A549 treated with Hydrocortisone at 1 μM for 4 hours (cell line): ENCODE data around the gene PLAAT4. TPM values are rescaled to one million over a fixed set of nuclear protein-coding genes. Genes with fewer than 3 reads are reported as not detected.

Experiments used
- total RNA-seq: library from RNA; stranded (reverse); fragments of 200-300 nt; extraction: Qiagen RNA extraction; gene quantifications from 5 replicates; pipeline ENCODE4 v1.2.3, GENCODE V29; 2022

Gene PLAAT4, protein sequence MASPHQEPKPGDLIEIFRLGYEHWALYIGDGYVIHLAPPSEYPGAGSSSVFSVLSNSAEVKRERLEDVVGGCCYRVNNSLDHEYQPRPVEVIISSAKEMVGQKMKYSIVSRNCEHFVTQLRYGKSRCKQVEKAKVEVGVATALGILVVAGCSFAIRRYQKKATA
- 1.0 to 3.8 TPM (median 2.0 TPM) in 5 replicates for total RNA-seq

DNA sequence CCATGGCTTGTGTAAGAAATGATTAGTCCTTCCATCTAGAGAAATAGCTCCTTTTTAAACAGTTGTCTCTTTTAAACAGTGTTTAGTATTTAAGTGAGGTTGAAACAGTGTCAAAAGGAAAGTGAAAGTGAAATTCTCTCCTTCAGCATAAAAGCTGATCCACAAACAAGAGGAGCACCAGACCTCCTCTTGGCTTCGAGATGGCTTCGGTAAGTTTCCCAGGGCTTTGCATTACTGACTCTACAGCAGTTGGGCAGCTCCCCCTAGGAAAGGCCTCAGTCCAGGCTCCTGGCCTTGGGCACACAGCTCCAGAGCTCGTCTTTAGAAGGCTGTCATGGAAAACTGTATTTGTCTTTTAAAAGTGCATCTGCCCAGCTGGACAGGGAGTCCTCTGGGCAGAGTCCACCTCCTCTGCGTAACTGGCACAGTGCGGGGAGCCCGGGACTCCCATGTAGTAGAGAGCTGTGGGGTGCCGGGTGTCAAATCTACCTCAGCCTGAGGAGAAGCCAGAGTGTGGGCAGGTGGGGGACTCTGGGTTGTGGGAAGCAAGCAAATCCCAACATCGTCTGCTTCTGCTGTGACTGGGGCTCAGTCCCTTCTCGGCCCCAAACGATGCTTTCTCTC, at the start of gene PLAAT4:
PLAAT4 (plus strand) TSS at position 140 of the 624 bp plus-strand sequence; CDS start at position 201, 61 bp downstream.

DNA sequence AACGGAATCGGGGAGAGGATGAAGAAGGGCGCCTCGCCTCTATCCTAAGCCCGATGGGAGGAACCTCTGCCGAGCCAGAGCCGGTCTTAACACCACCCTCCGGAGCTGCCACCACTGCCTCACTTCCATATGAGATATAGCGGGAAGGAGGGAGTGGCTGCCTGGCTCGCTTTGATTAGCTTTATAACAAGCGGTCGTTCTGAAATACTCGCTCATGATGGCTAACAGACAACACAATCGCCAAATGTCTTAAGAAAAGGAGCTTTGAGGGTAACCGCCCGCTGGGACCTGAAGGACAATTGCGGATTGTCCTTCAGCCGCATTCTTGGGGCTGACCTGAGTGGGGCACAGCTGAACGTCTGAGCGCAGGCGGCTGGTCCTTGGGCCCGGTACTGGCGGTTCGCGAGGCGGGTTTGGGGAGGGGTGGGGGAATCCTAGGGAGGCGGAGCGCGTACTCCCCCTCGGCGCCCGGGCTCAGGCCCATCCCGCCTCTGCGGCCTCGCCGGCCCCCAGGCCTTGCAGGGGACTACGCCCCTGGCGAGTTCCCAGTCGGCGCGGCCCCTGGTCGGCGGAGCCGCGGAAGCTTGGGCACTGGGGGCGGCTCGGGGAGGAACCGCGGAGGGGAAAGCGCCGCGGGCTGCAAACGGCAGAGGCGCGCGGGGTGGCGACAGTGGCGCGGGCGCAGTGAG, 45.9 kb upstream of the PLAAT4 start, which contains the start of gene PLAAT5:
PLAAT5 (minus strand) TSS at position 617 of the 689 bp plus-strand sequence; CDS start at position 484, 133 bp downstream.

DNA sequence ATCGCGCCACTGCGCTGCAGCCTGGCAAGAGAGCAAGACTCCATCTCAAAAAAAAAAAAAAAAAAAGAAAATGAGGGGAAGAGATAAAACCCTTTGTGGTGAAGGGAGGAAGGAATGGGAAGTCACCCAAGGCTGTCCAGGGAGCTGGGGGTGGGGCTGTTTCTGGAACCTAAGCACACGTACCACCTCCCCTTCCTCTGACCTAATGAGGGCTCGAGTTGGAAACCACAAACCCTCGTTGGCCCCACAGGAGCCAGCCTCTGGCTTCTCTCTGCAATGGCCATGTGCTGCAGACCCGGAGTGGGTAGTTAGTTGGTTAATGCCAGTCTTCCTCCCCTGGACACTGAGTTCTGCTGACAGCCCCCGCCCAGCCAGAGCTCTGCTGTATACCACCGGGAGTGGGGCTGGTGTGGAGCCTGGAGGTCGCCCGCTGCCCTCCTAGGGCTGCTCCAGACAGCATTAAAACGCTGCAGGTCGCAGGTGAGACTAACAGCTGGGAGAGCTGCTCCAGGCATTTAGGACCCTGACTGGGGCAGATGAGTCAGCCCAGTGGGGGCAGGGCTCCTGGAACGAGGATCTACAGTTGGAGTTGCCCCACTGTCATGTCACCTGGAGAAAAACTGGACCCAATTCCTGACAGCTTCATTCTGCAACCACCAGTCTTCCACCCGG, 30.6 kb upstream of the PLAAT4 start, which contains the start of gene LGALS12:
LGALS12 (plus strand) TSS at position 228 of the 672 bp plus-strand sequence; CDS start at position 603, 375 bp downstream.

DNA sequence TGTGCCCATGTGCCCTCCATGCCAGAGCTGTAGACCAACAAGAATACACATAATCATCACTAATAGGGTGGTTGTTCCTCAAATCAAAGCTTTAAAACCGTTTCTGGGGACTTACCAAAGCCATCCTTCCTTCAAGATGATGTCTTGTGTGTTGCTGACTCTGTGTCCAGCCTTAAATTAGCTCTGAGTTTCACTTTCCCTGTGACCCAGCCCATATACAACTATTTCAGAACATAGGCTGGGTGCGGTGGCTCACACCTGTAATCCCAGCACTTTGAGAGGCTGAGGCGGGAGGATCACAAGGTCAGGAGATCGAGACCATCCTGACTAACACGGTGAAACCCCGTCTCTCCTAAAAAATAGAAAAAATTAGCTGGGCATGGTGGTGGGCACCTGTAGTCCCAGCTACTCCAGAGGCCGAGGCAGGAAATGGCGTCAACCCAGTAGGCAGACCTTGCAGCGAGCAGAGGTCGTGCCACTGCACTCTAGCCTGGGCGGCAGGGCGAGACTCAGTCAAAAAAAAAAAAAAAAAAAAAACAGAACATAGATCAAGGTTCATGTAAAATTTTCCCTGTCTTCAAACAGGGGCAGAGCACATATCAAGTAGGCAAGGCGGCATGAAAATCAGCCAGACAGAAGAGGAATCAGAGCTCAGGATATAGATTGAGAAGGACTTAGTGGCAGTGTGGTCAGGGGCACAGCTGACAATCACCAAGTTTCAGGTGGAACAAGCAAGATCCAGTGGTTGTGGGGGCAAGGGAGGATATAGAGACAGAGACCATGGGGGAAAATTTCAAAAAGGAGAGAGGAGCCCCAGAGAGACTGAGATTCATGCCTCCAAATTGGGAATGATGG, 26.8 kb downstream of the PLAAT4 start, which contains the start of gene PLAAT2:
PLAAT2 (minus strand) TSS at position 179 of the 855 bp plus-strand sequence; CDS start at position 124, 55 bp downstream.

Other genes starting within 250 kb of the PLAAT4 start
- not detected in 5 replicates for gene SLC22A9, start 167.0 kb upstream of the PLAAT4 start, total RNA-seq
- not detected in 5 replicates for gene PLAAT5, start 45.6 kb upstream of the PLAAT4 start, total RNA-seq
- gene LGALS12, start 30.7 kb upstream of the PLAAT4 start, total RNA-seq, result not detected in 5 replicates
- gene PLAAT2, start 26.6 kb downstream of the PLAAT4 start, total RNA-seq, result 0.65 to 1.1 TPM (median 0.94 TPM) in 5 replicates
- 50.7 to 72.3 TPM (median 65.6 TPM) in 5 replicates for gene PLAAT3, start 77.6 kb downstream of the PLAAT4 start, total RNA-seq
- 30.3 to 39.0 TPM (median 35.2 TPM) in 5 replicates for gene ATL3, start 134.6 kb downstream of the PLAAT4 start, total RNA-seq
- 97.4 to 112 TPM (median 103 TPM) in 5 replicates for gene RTN3, start 144.7 kb downstream of the PLAAT4 start, total RNA-seq
- gene ZFTA, start 232.0 kb downstream of the PLAAT4 start, total RNA-seq, result 4.3 to 5.9 TPM (median 5.4 TPM) in 5 replicates